ENCODE results near the gene GTF2IRD1.
"Not testable (repeated sequence)": the region's sequence is repeated elsewhere in the genome, so short reads cannot be mapped to it uniquely, and the experiment has no call there.

GTF2IRD1 gene

GRCh38 chr7:74483402-74484336, 30.0 kb downstream of the GTF2IRD1 start:
- no peak for TF ChIP-seq CTCF (IDR thresholded peaks at IDR 0.05; ENCODE audit: insufficient read depth, low read depth, low read length, missing control alignments)
- no peak for DNase-seq (ENCODE audit: low read depth)
- H3K4me3 ChIP-seq (ENCODE audit: low read depth, low read length), result no peak overlapping the region

- DNase-seq (ENCODE audit: low read depth), result no peak
- TF ChIP-seq CTCF (IDR thresholded peaks at IDR 0.05; ENCODE audit: insufficient read depth, low read depth, low read length, missing control alignments), result no peak
- no peak overlapping the region for H3K4me3 ChIP-seq (ENCODE audit: low read depth, low read length)
These were observed 31.9 kb downstream of the GTF2IRD1 start for GRCh38 chr7:74485611-74486010.

GRCh38 chr7:74488518-74489030, 34.9 kb downstream of the GTF2IRD1 start:
- not testable (repeated sequence) for H3K4me3 ChIP-seq (ENCODE audit: low read depth, low read length); DNase-seq (ENCODE audit: low read depth)

GRCh38 chr7:74489997-74490945, 36.6 kb downstream of the GTF2IRD1 start:
- H3K4me3 ChIP-seq (ENCODE audit: low read depth, low read length), result no peak overlapping the region

GRCh38 chr7:74491490-74491889, 37.8 kb downstream of the GTF2IRD1 start:
- not testable (repeated sequence) for H3K4me3 ChIP-seq (ENCODE audit: low read depth, low read length); DNase-seq (ENCODE audit: low read depth)

More at GRCh38 chr7:74489997-74490945, 36.6 kb downstream of the GTF2IRD1 start:
- DNase-seq (ENCODE audit: low read depth), result no peak
- TF ChIP-seq CTCF (IDR thresholded peaks at IDR 0.05; ENCODE audit: insufficient read depth, low read depth, low read length, missing control alignments), result no peak

- H3K4me3 ChIP-seq (ENCODE audit: low read depth, low read length), result no peak overlapping the region
- no peak for TF ChIP-seq CTCF (IDR thresholded peaks at IDR 0.05; ENCODE audit: insufficient read depth, low read depth, low read length, missing control alignments)
- DNase-seq (ENCODE audit: low read depth), result no peak
These were observed 39.6 kb downstream of the GTF2IRD1 start for GRCh38 chr7:74493295-74493694.

GRCh38 chr7:74494076-74494548, 40.4 kb downstream of the GTF2IRD1 start:
- TF ChIP-seq CTCF (IDR thresholded peaks at IDR 0.05; ENCODE audit: insufficient read depth, low read depth, low read length, missing control alignments), result no peak
- no peak overlapping the region for H3K4me3 ChIP-seq (ENCODE audit: low read depth, low read length)
- no peak for DNase-seq (ENCODE audit: low read depth)
